Neural crest cell (in vitro differentiated cells): ENCODE results near the gene ZYG11B. TPM values are rescaled to one million over a fixed set of nuclear protein-coding genes. Genes with fewer than 3 reads are reported as not detected.

Source experiments
- DNase-seq: peaks from one replicate; pipeline ENCODE4 v3.0.0; 2021; ENCODE audit warnings: low read depth, mixed read lengths, low spot score
- H3K27ac Mint-ChIP-seq: one replicate; pipeline ENCODE4 v1.8.0; 2021; ENCODE audit warnings: mild to moderate bottlenecking, mixed read lengths; ENCODE audit not compliant: unreplicated experiment
- H3K27me3 Mint-ChIP-seq: 2 replicates; pipeline ENCODE4 v1.8.0; 2021; ENCODE audit warnings: low read depth, mild to moderate bottlenecking, mixed read lengths
- H3K36me3 Mint-ChIP-seq: 2 replicates; pipeline ENCODE4 v1.8.0; 2021; ENCODE audit warnings: low read depth, mild to moderate bottlenecking, mixed read lengths
- H3K4me1 Mint-ChIP-seq: 2 replicates; pipeline ENCODE4 v1.8.0; 2021; ENCODE audit warnings: mixed read lengths
- H3K4me3 Mint-ChIP-seq: one replicate; pipeline ENCODE4 v1.8.0; 2021; ENCODE audit warnings: mild to moderate bottlenecking, mixed read lengths
- H3K9me3 Mint-ChIP-seq: 2 replicates; pipeline ENCODE4 v1.8.0; 2021; ENCODE audit warnings: mixed read lengths
- CTCF ChIP-seq: fragments of 200-600 bp; sonication (generic); conservative IDR thresholded peaks from 2 replicates; pipeline ENCODE4 v1.5.0; 2021; ENCODE audit warnings: antibody characterized with exemption, mild to moderate bottlenecking
- total RNA-seq: library from RNA; stranded (reverse); gene quantifications from 2 replicates; pipeline ENCODE4 v1.2.1, GENCODE V29; 2021

Gene ZYG11B
- total RNA-seq, 1 donor from 2014 or later: 39.3 TPM

- H3K36me3 Mint-ChIP-seq: no peaks in the 10 kb centered on the region
- no peak overlapping the region for H3K27ac Mint-ChIP-seq
- H3K9me3 Mint-ChIP-seq: no peaks in the 10 kb centered on the region
- no peaks in the 10 kb centered on the region for H3K4me1 Mint-ChIP-seq
- H3K4me3 Mint-ChIP-seq: no peak overlapping the region
- DNase-seq: no peak
- TF ChIP-seq CTCF: no peak
- H3K27me3 Mint-ChIP-seq: no peaks in the 10 kb centered on the region
Measured at GRCh38 chr1:52751589-52752483, 25.6 kb downstream of the ZYG11B start.

GRCh38 chr1:52752484-52752826 lies 26.2 kb downstream of the ZYG11B start:
- TF ChIP-seq CTCF: no peak
- no peaks in the 10 kb centered on the region for H3K9me3 Mint-ChIP-seq
- no peak overlapping the region for H3K27ac Mint-ChIP-seq
- no peaks in the 10 kb centered on the region for H3K4me1 Mint-ChIP-seq
- H3K36me3 Mint-ChIP-seq: peaks cover under 1% of the 10 kb centered on the region
- no peaks in the 10 kb centered on the region for H3K27me3 Mint-ChIP-seq
- DNase-seq: no peak
- H3K4me3 Mint-ChIP-seq: no peak overlapping the region

DNA sequence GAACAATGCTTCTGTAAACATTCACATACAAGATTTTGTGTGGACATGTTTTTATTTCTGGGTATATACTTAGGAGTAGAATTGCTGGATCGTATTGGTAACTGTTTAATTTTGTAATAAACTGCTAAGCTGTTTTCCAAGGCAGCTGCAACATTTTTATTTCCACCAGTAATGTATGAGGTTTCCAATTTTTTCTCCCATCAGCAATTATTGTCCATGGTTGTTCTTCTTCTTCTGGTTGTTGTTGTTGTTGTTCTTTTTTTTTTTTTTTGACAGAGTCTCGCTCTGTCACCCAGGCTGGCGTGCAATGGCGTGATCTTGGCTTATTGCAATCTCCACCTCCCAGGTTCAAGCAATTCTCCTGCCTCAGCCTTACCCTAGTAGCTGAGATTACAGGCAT lies 26.9 kb downstream of the ZYG11B start:
- no peaks in the 10 kb centered on the region for H3K9me3 Mint-ChIP-seq
- H3K27ac Mint-ChIP-seq: no peak overlapping the region
- no peak for TF ChIP-seq CTCF
- H3K27me3 Mint-ChIP-seq: no peaks in the 10 kb centered on the region
- DNase-seq: no peak
- no peak overlapping the region for H3K4me3 Mint-ChIP-seq
- H3K36me3 Mint-ChIP-seq: peaks cover 4% of the 10 kb centered on the region
- H3K4me1 Mint-ChIP-seq: no peaks in the 10 kb centered on the region

DNA sequence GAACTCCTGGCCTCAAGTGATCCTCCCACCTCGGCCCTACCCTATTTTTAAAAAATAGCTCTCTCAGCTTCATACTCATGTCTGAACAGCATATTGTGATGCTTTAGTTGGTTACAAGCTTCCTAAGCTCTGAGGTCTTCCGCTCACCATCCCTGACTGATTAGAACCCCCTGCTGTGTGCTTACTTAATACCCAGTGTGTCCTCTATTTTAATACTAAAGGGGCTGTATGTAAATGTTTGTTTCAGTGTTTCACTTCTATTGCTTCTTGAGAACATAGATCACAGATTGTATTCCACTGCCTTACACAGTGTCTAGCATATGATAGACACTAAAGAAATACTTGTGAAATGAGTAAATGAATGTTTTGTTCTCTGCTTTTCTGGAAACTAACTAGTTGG lies 29.8 kb downstream of the ZYG11B start:
- H3K4me1 Mint-ChIP-seq: no peaks in the 10 kb centered on the region
- no peaks in the 10 kb centered on the region for H3K9me3 Mint-ChIP-seq
- no peak for TF ChIP-seq CTCF
- no peak overlapping the region for H3K27ac Mint-ChIP-seq
- DNase-seq: no peak
- no peaks in the 10 kb centered on the region for H3K27me3 Mint-ChIP-seq
- H3K4me3 Mint-ChIP-seq: no peak overlapping the region
- H3K36me3 Mint-ChIP-seq: peaks cover 4% of the 10 kb centered on the region

- Mint-ChIP-seq H3K4me1 (no peaks in the 10 kb centered on the region), H3K27me3 (no peaks in the 10 kb centered on the region), H3K27ac (no peak overlapping the region), H3K36me3 (peaks cover 10% of the 10 kb centered on the region), H3K9me3 (no peaks in the 10 kb centered on the region), H3K4me3 (no peak overlapping the region)
- DNase-seq: no peak
- no peak for TF ChIP-seq CTCF
Measured at GRCh38 chr1:52759908-52760307, 33.7 kb downstream of the ZYG11B start.
